BLaER1 treated with 17β-estradiol and CSF1 and Interleukin-3, amounts not matched to agents 10 nM and 100 nM (cell line): Measurements from ENCODE around the gene TFDP1.

Experiments
- H3K27ac ChIP-seq, 11 experiments: shearing (Covaris generic); formaldehyde crosslinking; 2 replicates each; pipeline ENCODE4 v1.8.1; 2022
- H3K27me3 ChIP-seq, 11 experiments: shearing (Covaris generic); formaldehyde crosslinking; 2 replicates each; pipeline ENCODE4 v1.8.1; 2022
- H3K36me3 ChIP-seq, 11 experiments: shearing (Covaris generic); formaldehyde crosslinking; 2 replicates each; pipeline ENCODE4 v1.8.1; 2022
- H3K4me1 ChIP-seq, 10 experiments: shearing (Covaris generic); formaldehyde crosslinking; 2 replicates each; pipeline ENCODE4 v1.8.1; 2022
- H3K4me2 ChIP-seq, 11 experiments: shearing (Covaris generic); formaldehyde crosslinking; 2 replicates each; pipeline ENCODE4 v1.8.1; 2022
- H3K4me3 ChIP-seq, 10 experiments: shearing (Covaris generic); formaldehyde crosslinking; 2 replicates each; pipeline ENCODE4 v1.8.1; 2022
- H3K9ac ChIP-seq, 11 experiments: shearing (Covaris generic); formaldehyde crosslinking; 2 replicates each; pipeline ENCODE4 v1.8.1; 2022
- H3K9me3 ChIP-seq, 11 experiments: shearing (Covaris generic); formaldehyde crosslinking; replicated peaks in 1 of 11; 2 replicates each; pipeline ENCODE4 v1.8.1; 2022
- H4K20me1 ChIP-seq, 11 experiments: shearing (Covaris generic); formaldehyde crosslinking; 2 replicates each; pipeline ENCODE4 v1.8.1; 2022
- Cebpa-rat ChIP-seq, 11 experiments: shearing (Covaris generic); IDR thresholded peaks; 2 replicates each; pipeline ENCODE4 v1.8.1; 2022

TFDP1 gene

GRCh38 chr13:113552786-113553434 is 31.6 kb upstream of the TFDP1 start:
- no peak for TF ChIP-seq Cebpa-rat (IDR thresholded peaks at IDR 0.05)
- Histone ChIP-seq H3K27ac (peak overlapping the region in 8 of 11 experiments; percentile 67 to 87 (median 80); a peak in 16 of 22 replicates), H4K20me1 (peaks cover 0 to 8% (median 0%) of the 10 kb centered on the region in 11 experiments; a peak in 2 of 22 replicates)

GRCh38 chr13:113553511-113554332 is 30.8 kb upstream of the TFDP1 start:
- H3K36me3 ChIP-seq: peaks cover 21 to 43% (median 32%) of the 10 kb centered on the region in 11 experiments
- peak overlapping the region in 8 of 11 experiments; percentile 30 to 72 (median 64); a peak in 15 of 22 replicates for H3K9ac ChIP-seq

More at GRCh38 chr13:113552786-113553434, 31.6 kb upstream of the TFDP1 start:
- Histone ChIP-seq H3K9ac (peak overlapping the region in 8 of 11 experiments; percentile 30 to 72 (median 64); a peak in 15 of 22 replicates), H3K4me1 (peaks cover 23 to 52% (median 42%) of the 10 kb centered on the region in 10 experiments), H3K27me3 (no peaks in the 10 kb centered on the region), H3K4me3 (peak overlapping the region in 3 of 10 experiments; percentile 12 to 31 (median 19); a peak in 3 of 20 replicates), H3K9me3 (peaks cover 0 to 4% (median 0%) of the 10 kb centered on the region in 11 experiments; a peak in 1 of 22 replicates), H3K36me3 (peaks cover 21 to 52% (median 40%) of the 10 kb centered on the region in 11 experiments), H3K4me2 (peak overlapping the region; percentile 15 to 92 (median 82))

GRCh38 chr13:113554333-113554700 is 30.2 kb upstream of the TFDP1 start:
- peak overlapping the region in 6 of 11 experiments; percentile 56 to 72 (median 66); a peak in 9 of 22 replicates for H3K9ac ChIP-seq
- no peak for TF ChIP-seq Cebpa-rat (IDR thresholded peaks at IDR 0.05)
- H3K27ac ChIP-seq: peak overlapping the region in 7 of 11 experiments; percentile 78 to 87 (median 80); a peak in 14 of 22 replicates
- peak overlapping the region in 9 of 11 experiments; percentile 60 to 92 (median 85); a peak in 16 of 22 replicates for H3K4me2 ChIP-seq
- H3K4me3 ChIP-seq: no peak overlapping the region
- peaks cover 23 to 63% (median 49%) of the 10 kb centered on the region in 10 experiments for H3K4me1 ChIP-seq
- H4K20me1 ChIP-seq: no peaks in the 10 kb centered on the region
- H3K27me3 ChIP-seq: no peaks in the 10 kb centered on the region
- peaks cover 0 to 4% (median 0%) of the 10 kb centered on the region in 11 experiments; a peak in 1 of 22 replicates for H3K9me3 ChIP-seq
- H3K36me3 ChIP-seq: peaks cover 21 to 38% (median 26%) of the 10 kb centered on the region in 11 experiments

More at GRCh38 chr13:113553511-113554332, 30.8 kb upstream of the TFDP1 start:
- peaks cover 23 to 59% (median 44%) of the 10 kb centered on the region in 10 experiments for H3K4me1 ChIP-seq
- peak in 4 of 11 experiments; percentile 56 to 82 (median 65); a peak in 5 of 22 replicates for TF ChIP-seq Cebpa-rat (IDR thresholded peaks at IDR 0.05)
- H3K4me3 ChIP-seq: peak overlapping the region in 3 of 10 experiments; percentile 12 to 31 (median 19); a peak in 5 of 20 replicates
- H3K4me2 ChIP-seq: peak overlapping the region; percentile 15 to 92 (median 82)
- no peaks in the 10 kb centered on the region for H3K27me3 ChIP-seq
- H3K9me3 ChIP-seq: peaks cover 0 to 4% (median 0%) of the 10 kb centered on the region in 11 experiments; a peak in 1 of 22 replicates
- H4K20me1 ChIP-seq: peaks cover 0 to 2% (median 0%) of the 10 kb centered on the region in 11 experiments; a peak in 1 of 22 replicates
- peak overlapping the region in 8 of 11 experiments; percentile 67 to 87 (median 80); a peak in 16 of 22 replicates for H3K27ac ChIP-seq

- H4K20me1 ChIP-seq: no peaks in the 10 kb centered on the region
- H3K4me2 ChIP-seq: peak overlapping the region in 2 of 11 experiments; percentile 77 to 86; a peak in 3 of 22 replicates
- peaks cover 19 to 31% (median 22%) of the 10 kb centered on the region in 11 experiments for H3K36me3 ChIP-seq
These were observed 29.4 kb upstream of the TFDP1 start for GRCh38 chr13:113555141-113555540.

GRCh38 chr13:113557013-113557412 is 27.5 kb upstream of the TFDP1 start:
- H3K9ac ChIP-seq: no peak overlapping the region
- H3K27me3 ChIP-seq: no peaks in the 10 kb centered on the region

More at GRCh38 chr13:113555141-113555540, 29.4 kb upstream of the TFDP1 start:
- peaks cover 0 to 4% (median 0%) of the 10 kb centered on the region in 11 experiments; a peak in 1 of 22 replicates for H3K9me3 ChIP-seq
- no peak overlapping the region for H3K9ac ChIP-seq
- H3K4me1 ChIP-seq: peaks cover 23 to 64% (median 49%) of the 10 kb centered on the region in 10 experiments
- H3K4me3 ChIP-seq: no peak overlapping the region
- no peak for TF ChIP-seq Cebpa-rat (IDR thresholded peaks at IDR 0.05)
- H3K27ac ChIP-seq: peak overlapping the region in 5 of 11 experiments; percentile 15 to 87 (median 79); a peak in 8 of 22 replicates
- no peaks in the 10 kb centered on the region for H3K27me3 ChIP-seq

GRCh38 chr13:113558461-113558860 is 26.1 kb upstream of the TFDP1 start:
- Histone ChIP-seq H3K4me1 (peaks cover 21 to 65% (median 54%) of the 10 kb centered on the region in 10 experiments), H3K36me3 (0 out of 22 replicates have a peak, but pooled peaks cover 0 to 9% (median 0%) of the 10 kb centered on the region in 11 experiments), H3K9ac (no peak overlapping the region), H3K4me3 (no peak overlapping the region), H4K20me1 (no peaks in the 10 kb centered on the region), H3K9me3 (no peaks in the 10 kb centered on the region; a peak in 1 of 22 replicates), H3K27ac (peak overlapping the region in 2 of 11 experiments; percentile 19 to 22; a peak in 3 of 22 replicates), H3K4me2 (peak overlapping the region in 7 of 11 experiments; percentile 4 to 58 (median 33); a peak in 11 of 22 replicates), H3K27me3 (no peaks in the 10 kb centered on the region)
- no peak for TF ChIP-seq Cebpa-rat (IDR thresholded peaks at IDR 0.05)

More at GRCh38 chr13:113557013-113557412, 27.5 kb upstream of the TFDP1 start:
- H3K27ac ChIP-seq: no peak overlapping the region
- peaks cover 29 to 72% (median 61%) of the 10 kb centered on the region in 10 experiments for H3K4me1 ChIP-seq
- H3K4me3 ChIP-seq: no peak overlapping the region
- H3K4me2 ChIP-seq: peak overlapping the region in 7 of 11 experiments; percentile 34 to 78 (median 69); a peak in 12 of 22 replicates
- H3K36me3 ChIP-seq: peaks cover under 1 to 12% (median 4%) of the 10 kb centered on the region in 11 experiments; a peak in 18 of 22 replicates
- no peaks in the 10 kb centered on the region for H4K20me1 ChIP-seq
- no peak for TF ChIP-seq Cebpa-rat (IDR thresholded peaks at IDR 0.05)
- H3K9me3 ChIP-seq: peaks cover 0 to 3% (median 0%) of the 10 kb centered on the region in 11 experiments; a peak in 1 of 22 replicates

GRCh38 chr13:113559061-113559460 is 25.5 kb upstream of the TFDP1 start:
- H3K9ac ChIP-seq: no peak overlapping the region; a peak in 1 of 22 replicates
- peak overlapping the region in 6 of 11 experiments; percentile 4 to 58 (median 34); a peak in 11 of 22 replicates for H3K4me2 ChIP-seq
- H3K9me3 ChIP-seq: no peaks in the 10 kb centered on the region
- peak overlapping the region in 3 of 11 experiments; percentile 19 to 22 (median 22); a peak in 2 of 22 replicates for H3K27ac ChIP-seq
- no peak for TF ChIP-seq Cebpa-rat (IDR thresholded peaks at IDR 0.05)
- H3K27me3 ChIP-seq: no peaks in the 10 kb centered on the region
- no peaks in the 10 kb centered on the region for H4K20me1 ChIP-seq
- H3K4me3 ChIP-seq: no peak overlapping the region
- 0 out of 22 replicates have a peak, but pooled peaks cover 0 to 9% (median 0%) of the 10 kb centered on the region in 11 experiments for H3K36me3 ChIP-seq
- peaks cover 15 to 59% (median 48%) of the 10 kb centered on the region in 10 experiments for H3K4me1 ChIP-seq
